GM19099 (cell line): ENCODE results near the gene VPREB3.

Experiments used
- POLR2A ChIP-seq: IDR thresholded peaks from 3 replicates; pipeline ENCODE4 v1.6.1; 2011; ENCODE audit warnings: low read depth; ENCODE audit not compliant: insufficient read length; ENCODE audit errors: extremely low read depth

The VPREB3 gene

GRCh38 chr22:23744001-23744400 is 10.2 kb downstream of the VPREB3 start:
- no peak for TF ChIP-seq POLR2A

- no peak for TF ChIP-seq POLR2A
Measured at GRCh38 chr22:23743303-23743705, 10.9 kb downstream of the VPREB3 start.

GRCh38 chr22:23742505-23743264 is 11.5 kb downstream of the VPREB3 start:
- TF ChIP-seq POLR2A, result no peak

GRCh38 chr22:23737696-23738095 is 16.5 kb downstream of the VPREB3 start:
- no peak for TF ChIP-seq POLR2A

- TF ChIP-seq POLR2A, result no peak
Measured at GRCh38 chr22:23722724-23723123, 31.5 kb downstream of the VPREB3 start.

- no peak for TF ChIP-seq POLR2A
Measured at GRCh38 chr22:23722160-23722559, 32.1 kb downstream of the VPREB3 start.

- TF ChIP-seq POLR2A, result no peak
Measured at GRCh38 chr22:23720855-23721254, 33.4 kb downstream of the VPREB3 start.

GRCh38 chr22:23718371-23719165 is 35.7 kb downstream of the VPREB3 start:
- TF ChIP-seq POLR2A, result no peak

- TF ChIP-seq POLR2A, result peak; percentile 88
Measured at GRCh38 chr22:23716811-23717801, 37.1 kb downstream of the VPREB3 start.

- no peak for TF ChIP-seq POLR2A
Measured at GRCh38 chr22:23715806-23716375, 38.3 kb downstream of the VPREB3 start.

GRCh38 chr22:23714596-23715578 is 39.3 kb downstream of the VPREB3 start:
- no peak for TF ChIP-seq POLR2A

GRCh38 chr22:23713696-23714595 is 40.3 kb downstream of the VPREB3 start:
- TF ChIP-seq POLR2A, result no peak
